Vagina (tissue), 2 donors: ENCODE measurements around the gene RRAD. TPM values are rescaled to one million over a fixed set of nuclear protein-coding genes. Genes with fewer than 3 reads are reported as not detected.
A peak's percentile ranks its signal among the peaks of the same experiment; 100 is the strongest.
"Not testable (repeated sequence)": the region's sequence is repeated elsewhere in the genome, so short reads cannot be mapped to it uniquely, and the experiment has no call there.

Source experiments
- DNase-seq, 2 donors: peaks; one replicate each; pipeline ENCODE4 v3.0.0-alpha.2; 2017; ENCODE audit errors: extremely low spot score in 2 of 2
- H3K27ac ChIP-seq: fragments of 200-600 bp; sonication (generic); one replicate; pipeline ENCODE4 v1.5.1; 2019
- H3K27me3 ChIP-seq: fragments of 200-600 bp; sonication (generic); one replicate; pipeline ENCODE4 v1.5.1; 2019
- H3K36me3 ChIP-seq, 2 donors: fragments of 200-600 bp; sonication (generic); one replicate each; pipeline ENCODE4 v1.5.1; 2017 to 2019
- H3K4me1 ChIP-seq: fragments of 200-600 bp; sonication (generic); one replicate; pipeline ENCODE4 v1.5.1; 2019
- H3K4me3 ChIP-seq, 2 donors: fragments of 200-600 bp; sonication (generic); 1 replicate in 1 of 2; 2 replicates in 1 of 2; pipeline ENCODE4 v1.5.1; 2016 to 2019
- H3K9me3 ChIP-seq: fragments of 200-600 bp; sonication (generic); one replicate; pipeline ENCODE4 v1.5.1; 2019
- POLR2A ChIP-seq, 2 donors: fragments of 450-650 bp; IDR thresholded peaks; one replicate each; pipeline ENCODE4 v1.6.1; 2017; ENCODE audit warnings: antibody characterized with exemption in 2 of 2, mild to moderate bottlenecking in 2 of 2, moderate library complexity in 2 of 2
- POLR2AphosphoS5 ChIP-seq, 2 donors: sonication (generic); formaldehyde crosslinking; IDR thresholded peaks; one replicate each; pipeline ENCODE4 v1.9.0; 2017; ENCODE audit warnings: antibody characterized with exemption in 2 of 2, mild to moderate bottlenecking in 2 of 2, low read depth in 1 of 2; ENCODE audit not compliant: insufficient read depth in 1 of 2
- intact Hi-C: fragments of 100-400 bp; cut with DNase I; formaldehyde crosslinking; loops from one replicate; pipeline ENCODE4 v1.15.1; 2023
- total RNA-seq: library from RNA; depleted of rRNA; stranded (reverse); fragments of >200 nt; gene quantifications from one replicate; pipeline ENCODE4 v1.2.3, GENCODE V29; 2016
- TF ChIP-seq, protein P1 (sequence below), 3 experiments: fragments of 450-650 bp in 2 of 3; fragments of 200-600 bp in 1 of 3; sonication (generic) in 1 of 3; IDR thresholded peaks; one replicate each; pipeline ENCODE4 v1.5.1; 2017 to 2019; ENCODE audit warnings: antibody characterized with exemption in 3 of 3, mild to moderate bottlenecking in 2 of 3, moderate library complexity in 2 of 3

Gene RRAD
- total RNA-seq, 1 donor from 2014 or later: 49.1 TPM

DNA sequence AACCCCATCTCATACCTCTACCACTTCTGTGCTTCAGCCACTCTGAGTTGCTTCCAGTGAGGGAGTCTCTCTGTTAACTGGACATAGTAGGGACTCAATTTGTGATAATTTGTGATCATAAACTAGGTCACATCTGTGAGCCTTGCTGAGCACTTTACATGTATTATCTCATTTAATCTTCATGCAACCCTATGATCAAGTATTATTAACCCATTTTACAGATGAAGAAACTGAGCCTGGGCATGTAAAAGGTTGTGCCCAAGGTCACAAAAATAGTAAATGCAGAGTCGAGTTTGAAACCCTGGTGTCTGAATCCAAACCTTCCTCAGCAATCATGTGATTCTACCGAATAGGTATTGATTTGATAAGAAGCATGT lies 26.4 kb downstream of the RRAD start:
- Histone ChIP-seq H3K27ac (peak overlapping the region; percentile 91), H3K4me1 (peaks cover 34% of the 10 kb centered on the region)
- intact Hi-C loops: no loop called here

DNA sequence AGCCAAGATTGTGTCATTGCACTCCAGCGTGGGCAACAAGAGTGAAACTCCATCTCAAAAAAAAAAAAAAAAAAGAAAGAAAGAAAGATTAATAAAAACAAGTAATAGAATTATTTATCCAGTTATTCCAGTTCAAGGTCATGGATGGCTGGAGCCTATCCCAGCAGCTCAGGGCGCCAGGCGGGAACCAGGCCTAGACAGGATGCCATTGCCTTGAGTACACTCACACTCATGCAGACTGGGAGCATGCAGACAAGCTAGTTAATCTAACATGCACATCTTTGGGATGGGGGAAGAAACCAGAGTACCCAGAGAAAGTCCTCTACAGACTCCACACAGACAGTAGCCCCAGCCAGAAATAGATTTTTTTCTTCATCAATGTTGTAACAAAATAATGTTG lies 27.1 kb downstream of the RRAD start:
- intact Hi-C loops: no loop called here

More for the DNA sequence above, 26.4 kb downstream of the RRAD start:
- no peak for DNase-seq
- Histone ChIP-seq H3K4me3 (no peak overlapping the region), H3K36me3 (no peaks in the 10 kb centered on the region), H3K27me3 (no peaks in the 10 kb centered on the region), H3K9me3 (no peaks in the 10 kb centered on the region)
- TF ChIP-seq POLR2A (IDR thresholded peaks at IDR 0.05): no peak
- TF ChIP-seq, protein P1, sequence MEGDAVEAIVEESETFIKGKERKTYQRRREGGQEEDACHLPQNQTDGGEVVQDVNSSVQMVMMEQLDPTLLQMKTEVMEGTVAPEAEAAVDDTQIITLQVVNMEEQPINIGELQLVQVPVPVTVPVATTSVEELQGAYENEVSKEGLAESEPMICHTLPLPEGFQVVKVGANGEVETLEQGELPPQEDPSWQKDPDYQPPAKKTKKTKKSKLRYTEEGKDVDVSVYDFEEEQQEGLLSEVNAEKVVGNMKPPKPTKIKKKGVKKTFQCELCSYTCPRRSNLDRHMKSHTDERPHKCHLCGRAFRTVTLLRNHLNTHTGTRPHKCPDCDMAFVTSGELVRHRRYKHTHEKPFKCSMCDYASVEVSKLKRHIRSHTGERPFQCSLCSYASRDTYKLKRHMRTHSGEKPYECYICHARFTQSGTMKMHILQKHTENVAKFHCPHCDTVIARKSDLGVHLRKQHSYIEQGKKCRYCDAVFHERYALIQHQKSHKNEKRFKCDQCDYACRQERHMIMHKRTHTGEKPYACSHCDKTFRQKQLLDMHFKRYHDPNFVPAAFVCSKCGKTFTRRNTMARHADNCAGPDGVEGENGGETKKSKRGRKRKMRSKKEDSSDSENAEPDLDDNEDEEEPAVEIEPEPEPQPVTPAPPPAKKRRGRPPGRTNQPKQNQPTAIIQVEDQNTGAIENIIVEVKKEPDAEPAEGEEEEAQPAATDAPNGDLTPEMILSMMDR (IDR thresholded peaks at IDR 0.05): no peak
- TF ChIP-seq POLR2AphosphoS5 (IDR thresholded peaks at IDR 0.05; ENCODE audit: insufficient read depth in 1 of 2, low read depth in 1 of 2): no peak

DNA sequence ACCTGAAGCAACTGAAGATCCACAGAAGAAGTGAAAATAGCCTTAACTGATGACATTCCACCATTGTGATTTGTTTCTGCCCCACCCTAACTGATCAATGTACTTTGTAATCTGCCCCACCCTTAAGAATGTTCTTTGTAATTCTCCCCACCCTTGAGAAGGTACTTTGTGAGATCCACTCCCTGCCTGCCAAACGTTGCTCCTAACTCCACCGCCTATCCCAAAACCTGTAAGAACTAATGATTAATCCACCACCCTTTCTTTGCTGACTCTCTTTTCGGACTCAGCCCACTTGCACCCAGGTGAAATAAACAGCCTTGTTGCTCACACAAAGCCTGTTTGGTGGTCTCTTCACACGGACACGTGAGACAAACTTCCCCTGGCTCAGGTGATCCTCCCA lies 28.7 kb downstream of the RRAD start:
- H3K27me3 ChIP-seq, H3K4me3 ChIP-seq, H3K36me3 ChIP-seq, H3K9me3 ChIP-seq, intact Hi-C loops, DNase-seq, H3K27ac ChIP-seq: not testable (repeated sequence)
- H3K4me1 ChIP-seq: peaks cover 34% of the 10 kb centered on the region

More for the DNA sequence above, 27.1 kb downstream of the RRAD start:
- Histone ChIP-seq H3K4me3 (no peak overlapping the region), H3K27ac (peak overlapping the region; percentile 91), H3K9me3 (no peaks in the 10 kb centered on the region), H3K4me1 (peaks cover 34% of the 10 kb centered on the region), H3K36me3 (no peaks in the 10 kb centered on the region), H3K27me3 (no peaks in the 10 kb centered on the region)
- TF ChIP-seq POLR2A (IDR thresholded peaks at IDR 0.05) (no peak), POLR2AphosphoS5 (IDR thresholded peaks at IDR 0.05; ENCODE audit: insufficient read depth in 1 of 2, low read depth in 1 of 2) (no peak)
- TF ChIP-seq, protein P1 (IDR thresholded peaks at IDR 0.05): no peak
- DNase-seq: no peak

DNA sequence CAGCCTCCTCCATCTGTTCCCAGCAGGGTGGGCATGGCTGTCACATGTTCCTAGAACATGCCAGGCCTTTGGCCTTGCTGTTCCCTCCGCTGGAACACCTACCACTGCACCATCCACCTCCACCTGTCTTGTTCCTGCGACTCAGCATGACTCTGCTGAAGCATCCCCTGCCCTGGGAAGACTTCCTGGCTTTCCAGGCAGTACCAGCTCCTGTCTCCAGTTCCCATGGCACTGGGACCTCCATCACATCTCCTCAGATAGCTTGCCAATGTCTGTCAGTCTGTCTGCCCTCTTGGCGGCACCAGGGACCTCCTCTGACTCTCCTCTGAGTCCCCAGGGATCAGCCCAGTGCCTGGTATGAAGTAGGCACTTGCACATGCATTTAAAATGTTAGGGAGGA lies 29.3 kb downstream of the RRAD start:
- no peak for TF ChIP-seq POLR2A (IDR thresholded peaks at IDR 0.05)
- TF ChIP-seq POLR2AphosphoS5 (IDR thresholded peaks at IDR 0.05; ENCODE audit: insufficient read depth in 1 of 2, low read depth in 1 of 2): no peak
- TF ChIP-seq, protein P1 (IDR thresholded peaks at IDR 0.05): no peak
- DNase-seq: no peak
- intact Hi-C loops: no loop called here
- Histone ChIP-seq H3K4me1 (peaks cover 28% of the 10 kb centered on the region), H3K27me3 (no peaks in the 10 kb centered on the region), H3K36me3 (no peaks in the 10 kb centered on the region), H3K4me3 (no peak overlapping the region), H3K27ac (no peak overlapping the region), H3K9me3 (no peaks in the 10 kb centered on the region)

DNA sequence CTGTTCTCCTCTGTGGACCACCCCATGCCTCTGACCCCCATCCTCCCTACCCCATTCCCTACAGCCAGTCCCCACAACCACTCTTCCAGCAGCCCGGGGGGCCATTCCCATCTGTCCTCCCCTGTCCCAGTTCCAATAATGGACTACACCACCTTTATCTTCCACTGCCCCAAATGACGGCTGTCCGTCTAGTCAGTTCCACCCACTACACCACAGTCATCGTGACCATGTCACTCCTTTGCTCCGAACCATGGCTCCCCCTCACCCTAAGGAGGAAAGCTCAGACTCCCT lies 29.7 kb downstream of the RRAD start:
- TF ChIP-seq, protein P1 (IDR thresholded peaks at IDR 0.05): no peak
- TF ChIP-seq POLR2A (IDR thresholded peaks at IDR 0.05) (no peak), POLR2AphosphoS5 (IDR thresholded peaks at IDR 0.05; ENCODE audit: insufficient read depth in 1 of 2, low read depth in 1 of 2) (no peak)
- no peaks in the 10 kb centered on the region for H3K27me3 ChIP-seq
- no peak overlapping the region for H3K4me3 ChIP-seq
- no peak overlapping the region for H3K27ac ChIP-seq
- peaks cover 24% of the 10 kb centered on the region for H3K4me1 ChIP-seq
- intact Hi-C loops: no loop called here
- no peaks in the 10 kb centered on the region for H3K9me3 ChIP-seq
- DNase-seq: no peak
- no peaks in the 10 kb centered on the region for H3K36me3 ChIP-seq
